ENCODE data around the gene SMYD3.

GRCh38 chr1:245718123-245718522, 789.0 kb downstream of the SMYD3 start:
- TF ChIP-seq POLR2A (IDR thresholded peaks at IDR 0.05; ENCODE audit: low read length) (no peak), GATA1 (IDR thresholded peaks at IDR 0.05; ENCODE audit: low read depth, low read length) (no peak)
